CD14-positive monocyte (primary cell): Measurements from ENCODE around the gene CKMT2. TPM values are rescaled to one million over a fixed set of nuclear protein-coding genes. Genes with fewer than 3 reads are reported as not detected.

Experiments used
- DNase-seq, 3 donors: peaks; one replicate each; pipeline ENCODE4 v3.0.0-alpha.2; 2011 to 2022
- H2AFZ ChIP-seq: 2 replicates; pipeline ENCODE4 v1.6.0; 2012; ENCODE audit warnings: mild to moderate bottlenecking, low read depth, low read length, inconsistent platforms; ENCODE audit not compliant: insufficient read depth, poor library complexity, severe bottlenecking
- H3K27ac ChIP-seq, 2 donors: 1 replicate in 1 of 2; 2 replicates in 1 of 2; pipeline ENCODE4 v1.5.1; 2012 to 2013; ENCODE audit warnings: low read length in 2 of 2, control low read depth in 1 of 2, inconsistent platforms in 1 of 2, low read depth in 1 of 2, mild to moderate bottlenecking in 1 of 2
- H3K27me3 ChIP-seq, 2 donors: one replicate each; pipeline versions ENCODE4 v1.6.0 to v1.6.1; 2011 to 2013; ENCODE audit warnings: low read length in 2 of 2; ENCODE audit not compliant: control insufficient read depth in 2 of 2, insufficient read depth in 2 of 2
- H3K36me3 ChIP-seq, 2 donors: replicated peaks in 1 of 2; 1 replicate in 1 of 2; 2 replicates in 1 of 2; pipeline versions ENCODE4 v1.5.1 to v1.6.1; 2012 to 2013; ENCODE audit warnings: low read length in 2 of 2, control low read depth in 1 of 2, inconsistent platforms in 1 of 2, mild to moderate bottlenecking in 1 of 2; ENCODE audit not compliant: insufficient read depth in 2 of 2, control insufficient read depth in 1 of 2
- H3K4me1 ChIP-seq, 2 donors: 1 replicate in 1 of 2; 2 replicates in 1 of 2; pipeline versions ENCODE4 v1.5.1 to v1.6.1; 2012 to 2013; ENCODE audit warnings: low read length in 2 of 2, control low read depth in 1 of 2, inconsistent platforms in 1 of 2, mild to moderate bottlenecking in 1 of 2, moderate library complexity in 1 of 2; ENCODE audit not compliant: insufficient read depth in 2 of 2, control insufficient read depth in 1 of 2
- H3K4me2 ChIP-seq: replicated peaks from 2 replicates; pipeline ENCODE3; 2012; ENCODE audit warnings: low read length, moderate library complexity, mild to moderate bottlenecking; ENCODE audit not compliant: poor library complexity, severe bottlenecking; ENCODE audit errors: extremely low read depth
- H3K4me3 ChIP-seq, 3 experiments: fragments of 200-600 bp in 1 of 3; sonication (generic) in 1 of 3; replicated peaks in 1 of 3; 1 replicate in 2 of 3; 2 replicates in 1 of 3; pipeline ENCODE4 v1.5.1; 2011 to 2013; ENCODE audit warnings: low read length in 3 of 3, mild to moderate bottlenecking in 3 of 3, control low read depth in 2 of 3, low read depth in 2 of 3, inconsistent platforms in 1 of 3, moderate library complexity in 1 of 3
- H3K79me2 ChIP-seq: 2 replicates; pipeline ENCODE4 v1.6.0; 2012; ENCODE audit warnings: mild to moderate bottlenecking, control low read depth, inconsistent platforms, low read length, moderate library complexity; ENCODE audit not compliant: insufficient read depth
- H3K9ac ChIP-seq: 2 replicates; pipeline ENCODE4 v1.6.0; 2017; ENCODE audit warnings: low read length, mild to moderate bottlenecking; ENCODE audit not compliant: insufficient read depth, poor library complexity, severe bottlenecking
- H3K9me3 ChIP-seq, 2 donors: replicated peaks in 1 of 2; 1 replicate in 1 of 2; 2 replicates in 1 of 2; pipeline versions ENCODE4 v1.5.1 to v1.6.1; 2012 to 2013; ENCODE audit warnings: low read length in 2 of 2, control low read depth in 1 of 2; ENCODE audit not compliant: control insufficient read depth in 1 of 2, insufficient read depth in 1 of 2
- H4K20me1 ChIP-seq: 2 replicates; pipeline ENCODE4 v1.6.0; 2012; ENCODE audit warnings: mild to moderate bottlenecking, low read length, control low read depth, moderate library complexity; ENCODE audit not compliant: insufficient read depth
- H3K27ac Mint-ChIP-seq, 7 donors: one replicate each; pipeline ENCODE4 v1.8.0; 2020; ENCODE audit warnings: mild to moderate bottlenecking in 7 of 7, mixed read lengths in 7 of 7, moderate library complexity in 6 of 7, inconsistent platforms in 2 of 7
- H3K27me3 Mint-ChIP-seq, 3 donors: one replicate each; pipeline ENCODE4 v1.8.0; 2021 to 2022; ENCODE audit warnings: low read depth in 3 of 3, mild to moderate bottlenecking in 3 of 3, mixed read lengths in 3 of 3, moderate library complexity in 3 of 3, inconsistent platforms in 1 of 3
- H3K36me3 Mint-ChIP-seq, 2 donors: one replicate each; pipeline ENCODE4 v1.8.0; 2020; ENCODE audit warnings: mixed read lengths in 2 of 2, inconsistent platforms in 1 of 2, mild to moderate bottlenecking in 1 of 2
- H3K4me1 Mint-ChIP-seq: one replicate; pipeline ENCODE4 v1.8.0; 2020; ENCODE audit warnings: mild to moderate bottlenecking, mixed read lengths
- H3K4me3 Mint-ChIP-seq, 2 donors: one replicate each; pipeline ENCODE4 v1.8.0; 2020; ENCODE audit warnings: mild to moderate bottlenecking in 2 of 2, mixed read lengths in 2 of 2, moderate library complexity in 1 of 2
- H3K9me3 Mint-ChIP-seq, 7 donors: one replicate each; pipeline ENCODE4 v1.8.0; 2020 to 2022; ENCODE audit warnings: mixed read lengths in 7 of 7, mild to moderate bottlenecking in 6 of 7, moderate library complexity in 6 of 7, inconsistent platforms in 2 of 7
- CTCF ChIP-seq: fragments of 200-600 bp; IDR thresholded peaks from one replicate; pipeline ENCODE4 v1.8.0; 2022; ENCODE audit warnings: antibody characterized with exemption, mild to moderate bottlenecking
- WGBS: methylation state at CpG from one replicate; pipeline ENCODE4 v1.1.5; 2013; ENCODE audit warnings: missing lambda C conversion rate; ENCODE audit not compliant: insufficient coverage; 5-methylcytosine and 5-hydroxymethylcytosine counted together
- intact Hi-C, 2 donors: fragments of 100-400 bp; cut with micrococcal nuclease; formaldehyde crosslinking; loops; one replicate each; pipeline versions ENCODE4 v1.15.0 to v1.15.1; 2023
- polyA plus RNA-seq, 3 donors: library from polyadenylated mRNA; depleted of rRNA in 1 of 3; unstranded in 2 of 3; stranded (reverse) in 1 of 3; fragments of 300-500 nt in 2 of 3; fragments of >200 nt in 1 of 3; fragmentation: Illumina TruSeq in 2 of 3; gene quantifications; 1 replicate in 2 of 3; 2 replicates in 1 of 3; pipeline ENCODE4 v1.2.3, GENCODE V29; 2012 to 2021

Gene CKMT2
- polyA plus RNA-seq, 3 donors = not detected

- no peak overlapping the region for H3K4me3 ChIP-seq
- no peak overlapping the region for H3K4me2 ChIP-seq
- no peaks in the 10 kb centered on the region for H3K4me1 ChIP-seq
- no peak overlapping the region for H3K4me3 Mint-ChIP-seq
- H3K27ac ChIP-seq = no peak overlapping the region
- peaks cover 5% of the 10 kb centered on the region for H3K4me1 Mint-ChIP-seq
- no peak for TF ChIP-seq CTCF
- peaks cover 15 to 18% (median 18%) of the 10 kb centered on the region in 3 donors for H3K27me3 Mint-ChIP-seq
- 100% methylated on average over 3 of the region's 9 CpGs for WGBS
- no peaks in the 10 kb centered on the region for H3K9me3 ChIP-seq
- H3K9ac ChIP-seq = no peak overlapping the region
- H3K36me3 ChIP-seq = no peaks in the 10 kb centered on the region
- no peak overlapping the region for H2AFZ ChIP-seq
- no peaks in the 10 kb centered on the region for H3K36me3 Mint-ChIP-seq
- intact Hi-C loops = no loop called here
- DNase-seq = no peak
- H3K79me2 ChIP-seq = no peaks in the 10 kb centered on the region
- no peaks in the 10 kb centered on the region for H3K27me3 ChIP-seq
- peaks cover 0 to 5% (median 0%) of the 10 kb centered on the region in 7 donors for H3K9me3 Mint-ChIP-seq
- no peak overlapping the region for H3K27ac Mint-ChIP-seq
- H4K20me1 ChIP-seq = no peaks in the 10 kb centered on the region
Measured at GRCh38 chr5:81191726-81192372, 41.3 kb upstream of the CKMT2 start.

DNA sequence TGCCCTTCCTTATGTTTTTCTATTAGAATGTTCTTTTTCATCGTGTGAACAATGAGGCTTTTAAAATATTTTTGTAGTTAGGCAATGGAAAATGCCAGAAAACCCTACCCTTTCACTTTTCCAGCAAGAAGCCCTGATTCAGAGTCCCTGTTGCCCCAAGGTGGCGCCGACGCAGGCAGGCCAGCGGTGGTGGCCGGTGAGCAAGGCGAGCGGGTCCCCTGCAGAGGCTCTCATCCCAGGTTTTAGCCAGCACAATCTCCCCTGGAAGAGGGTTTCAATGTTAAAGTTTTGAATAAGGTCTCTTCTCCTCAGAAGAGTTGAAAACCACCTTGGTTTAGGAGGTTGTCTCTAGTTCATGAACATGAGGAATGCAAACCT is 40.8 kb upstream of the CKMT2 start:
- H3K79me2 ChIP-seq = no peaks in the 10 kb centered on the region
- Mint-ChIP-seq H3K4me1 (peaks cover 5% of the 10 kb centered on the region), H3K9me3 (peaks cover 0 to 5% (median 0%) of the 10 kb centered on the region in 7 donors), H3K36me3 (no peaks in the 10 kb centered on the region), H3K27ac (no peak overlapping the region), H3K4me3 (no peak overlapping the region), H3K27me3 (peaks cover 15 to 18% (median 18%) of the 10 kb centered on the region in 3 donors)
- H3K9ac ChIP-seq = no peak overlapping the region
- TF ChIP-seq CTCF = no peak
- H3K4me3 ChIP-seq = no peak overlapping the region
- no CpG with 5 or more reads among the region's 8 CpGs for WGBS
- H3K36me3 ChIP-seq = no peaks in the 10 kb centered on the region
- no peak overlapping the region for H2AFZ ChIP-seq
- no peaks in the 10 kb centered on the region for H3K4me1 ChIP-seq
- intact Hi-C loops = no loop called here
- H3K27me3 ChIP-seq = no peaks in the 10 kb centered on the region
- H3K27ac ChIP-seq = no peak overlapping the region
- no peak for DNase-seq
- no peaks in the 10 kb centered on the region for H3K9me3 ChIP-seq
- no peak overlapping the region for H3K4me2 ChIP-seq
- no peaks in the 10 kb centered on the region for H4K20me1 ChIP-seq
